GM18909 (cell line): ENCODE results near the gene MRPL1.

Experiments used
- ATAC-seq: cut with Tn5 transposase; IDR thresholded peaks from one replicate; pipeline ENCODE4 v1.9.1; 2021; ENCODE audit warnings: mild to moderate bottlenecking; ENCODE audit not compliant: unreplicated experiment, poor library complexity

The MRPL1 gene

DNA sequence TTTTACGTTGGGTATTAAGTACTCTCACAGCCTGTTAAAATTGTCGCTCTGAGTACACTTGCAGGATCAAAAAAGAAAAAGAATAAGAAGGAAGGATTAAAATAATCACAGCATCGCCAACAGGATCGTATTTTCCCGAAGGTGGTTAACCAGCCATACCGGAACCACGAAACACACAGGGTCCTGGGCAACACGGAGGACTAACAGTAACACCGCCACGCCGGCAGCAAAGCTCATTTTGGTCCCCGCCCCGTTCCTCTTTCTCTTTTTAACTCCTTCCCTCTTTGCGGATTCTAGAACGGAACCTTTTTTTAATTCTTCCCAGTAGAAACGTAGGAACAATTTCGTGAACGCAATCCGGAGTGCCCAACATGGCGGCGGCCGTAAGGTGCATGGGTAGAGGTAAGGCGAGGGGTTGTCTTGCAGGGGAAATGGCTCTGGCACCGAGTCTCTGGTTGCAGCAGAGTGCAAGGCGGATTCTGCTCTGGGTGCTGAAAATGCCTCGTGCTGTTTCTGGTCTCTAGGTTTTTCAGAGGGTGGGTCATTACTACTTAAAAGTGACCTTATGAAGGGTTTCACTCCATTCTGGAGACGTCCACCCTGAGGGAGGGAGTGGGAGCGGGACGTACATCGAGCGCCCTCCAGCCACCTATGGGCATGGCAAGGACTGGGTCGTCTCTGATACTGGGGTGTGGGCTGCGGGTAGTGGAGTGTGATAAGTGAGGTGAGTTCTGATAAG, at the start of gene MRPL1:
Gene MRPL1 (plus strand): TSS at position 353 of the 739 bp plus-strand sequence. CDS start 19 bp downstream, at position 372.
- ATAC-seq, result peak; percentile 90

- ATAC-seq, result no peak
Observed at GRCh38 chr4:77815636-77816035, 47.0 kb upstream of the MRPL1 start.

- ATAC-seq, result no peak
Observed at GRCh38 chr4:77816546-77816945, 46.1 kb upstream of the MRPL1 start.

DNA sequence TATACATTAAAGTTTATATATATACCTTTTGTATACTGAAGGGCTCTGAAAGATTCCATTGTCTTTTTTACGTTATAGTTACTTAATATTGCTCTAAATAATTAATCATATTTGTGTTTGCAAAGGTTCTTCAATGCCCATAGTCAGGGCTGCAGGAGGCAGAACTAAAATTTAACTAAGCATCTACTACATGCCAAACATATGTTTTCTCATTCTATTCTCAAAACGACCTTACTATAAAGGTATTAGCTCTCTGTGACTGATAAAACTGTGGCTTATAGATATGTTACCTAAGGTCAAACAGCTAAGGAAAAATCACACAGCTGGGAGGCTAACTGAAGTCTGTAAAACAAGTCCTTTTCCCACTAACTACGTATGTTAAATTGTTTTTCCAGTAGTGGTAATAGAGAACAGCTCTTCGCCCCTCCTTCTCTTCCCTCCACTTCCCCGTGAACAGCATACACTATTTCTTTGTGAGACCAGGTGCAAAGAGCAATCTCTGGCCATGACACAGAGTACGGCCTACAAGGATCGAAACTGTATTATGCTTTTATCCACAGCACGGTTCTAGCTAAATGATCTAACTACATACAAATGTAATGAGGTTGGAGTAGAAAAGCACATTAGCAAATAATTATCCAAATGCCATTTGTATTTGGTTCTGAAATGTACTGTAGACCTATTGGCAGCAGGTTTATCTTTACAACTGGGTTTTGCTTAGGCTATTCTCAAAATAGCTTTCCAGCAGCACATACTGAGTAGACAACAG, 45.1 kb upstream of the MRPL1 start:
- no peak for ATAC-seq

- ATAC-seq, result peak; percentile 23
Observed at GRCh38 chr4:77818073-77818601, 44.5 kb upstream of the MRPL1 start.

DNA sequence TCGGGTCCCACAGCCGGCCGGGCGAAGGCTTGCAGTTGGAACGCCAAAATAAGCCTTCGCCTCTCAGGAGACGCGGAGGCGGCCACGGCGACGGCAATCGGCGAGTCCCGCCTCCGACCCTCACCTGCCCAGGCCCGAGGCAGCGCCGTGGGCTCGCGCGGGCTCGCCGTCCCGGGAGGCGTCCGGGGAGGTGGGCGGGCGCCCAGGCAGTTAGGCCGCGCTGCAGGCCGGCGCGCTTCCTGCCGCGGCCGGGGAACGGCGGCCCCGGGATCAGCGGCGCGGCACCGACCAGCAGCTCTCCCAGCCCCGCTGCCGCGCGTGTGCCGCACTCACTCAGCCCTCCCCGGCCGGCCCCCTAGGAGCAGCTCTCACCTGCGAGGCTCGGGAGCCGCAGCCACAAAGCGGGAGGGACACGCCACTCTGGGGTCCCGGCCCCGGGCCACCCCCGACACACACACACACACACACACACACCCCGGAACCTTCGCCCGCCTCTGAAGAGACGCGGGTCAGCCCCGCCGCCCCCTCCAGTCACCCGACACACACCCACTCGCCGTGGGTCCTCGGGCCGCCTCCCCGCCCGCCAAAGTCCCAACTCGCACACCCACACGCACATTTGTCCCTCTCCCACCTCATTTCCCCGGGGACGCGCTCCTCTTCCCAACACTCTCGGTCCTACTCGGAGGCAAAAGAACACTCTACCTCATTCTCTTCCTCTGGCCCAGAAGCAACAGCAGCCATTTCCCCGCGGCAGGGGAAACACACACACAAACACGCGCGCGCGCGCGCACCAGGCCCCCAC, 43.8 kb upstream of the MRPL1 start, which contains the start of gene CNOT6L:
Gene CNOT6L (minus strand): TSS at position 767 of the 802 bp plus-strand sequence. CDS start 60 bp downstream, at position 707.
- ATAC-seq, result peak; percentile 33

- ATAC-seq, result peak; percentile 23
Observed at GRCh38 chr4:77819404-77819842, 43.2 kb upstream of the MRPL1 start.

GRCh38 chr4:77819843-77820648, 42.6 kb upstream of the MRPL1 start:
- peak; percentile 85 for ATAC-seq

- ATAC-seq, result no peak
Observed at GRCh38 chr4:77820649-77821561, 41.7 kb upstream of the MRPL1 start.

- no peak for ATAC-seq
Observed at GRCh38 chr4:77821775-77822174, 40.9 kb upstream of the MRPL1 start.

DNA sequence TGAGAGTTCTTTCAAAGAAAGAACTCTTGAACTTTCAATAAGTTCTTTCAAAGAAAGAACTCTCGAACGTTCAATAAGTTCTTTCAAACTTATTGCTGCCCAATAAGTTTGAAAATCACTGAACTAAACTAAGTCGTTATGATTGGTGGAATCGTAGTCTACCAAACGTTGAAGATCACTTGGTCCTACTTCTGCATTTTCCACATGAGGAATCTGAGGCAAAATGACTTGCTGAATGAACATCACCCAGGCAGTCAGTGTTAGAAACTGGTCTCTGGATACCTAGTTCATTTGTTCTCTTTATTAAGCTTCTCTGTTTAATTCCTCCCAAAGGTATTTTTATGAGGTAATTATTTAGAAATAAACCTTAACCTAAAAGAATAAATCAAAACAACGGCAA, 36.4 kb upstream of the MRPL1 start:
- no peak for ATAC-seq

- ATAC-seq, result peak; percentile 71
Observed at GRCh38 chr4:77827343-77827742, 35.3 kb upstream of the MRPL1 start.

- no peak for ATAC-seq
Observed at GRCh38 chr4:77833126-77833724, 29.4 kb upstream of the MRPL1 start.

DNA sequence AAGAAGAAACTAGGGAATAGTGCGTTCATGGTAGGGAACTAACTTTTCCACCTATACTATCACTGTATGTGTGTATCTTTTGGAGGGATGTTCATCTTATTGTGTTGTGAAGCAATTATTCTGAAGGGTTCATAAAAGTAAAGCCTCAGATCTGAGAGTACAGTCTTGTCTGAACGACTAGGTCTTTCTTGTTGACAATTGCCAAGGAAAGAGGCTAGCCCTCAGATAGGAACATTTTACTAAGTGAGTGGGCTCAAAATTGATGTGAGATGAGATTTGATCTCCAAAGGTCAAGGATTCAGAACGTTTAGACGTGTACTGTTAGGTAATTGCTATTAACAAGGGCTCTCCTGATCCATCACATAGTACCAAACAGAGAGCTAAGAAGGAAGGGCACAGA, 28.2 kb upstream of the MRPL1 start:
- ATAC-seq, result no peak

GRCh38 chr4:77843628-77844027, 19.0 kb upstream of the MRPL1 start:
- ATAC-seq, result no peak

GRCh38 chr4:77844363-77844762, 18.3 kb upstream of the MRPL1 start:
- no peak for ATAC-seq

DNA sequence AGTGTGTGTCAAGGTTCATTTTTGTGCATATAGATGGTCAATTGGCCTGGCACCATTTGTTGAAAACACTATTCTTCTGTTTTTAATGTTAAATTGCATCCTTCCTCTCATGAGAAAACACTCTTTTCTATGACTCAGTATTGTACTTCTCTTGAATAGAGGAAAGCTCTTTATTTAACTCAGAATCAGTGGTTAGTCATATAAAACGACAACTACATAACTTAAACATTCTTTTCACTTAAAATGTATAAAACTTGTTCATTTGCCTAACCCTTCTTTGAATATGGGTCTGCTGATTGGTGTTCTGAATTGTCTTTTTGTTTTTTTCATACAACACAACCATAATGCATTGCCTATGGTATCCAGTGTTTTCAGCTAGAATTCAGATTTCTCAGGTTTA, 17.2 kb upstream of the MRPL1 start:
- no peak for ATAC-seq

- ATAC-seq, result no peak
Observed at GRCh38 chr4:77845929-77846328, 16.7 kb upstream of the MRPL1 start.
